ENCODE data around the gene ID4. TPM values are rescaled to one million over a fixed set of nuclear protein-coding genes. Genes with fewer than 3 reads are reported as not detected.
A peak's percentile ranks its signal among the peaks of the same experiment; 100 is the strongest.

Gene ID4
- total RNA-seq, 1 experiment from 2014 or later, result 0.10 TPM

DNA sequence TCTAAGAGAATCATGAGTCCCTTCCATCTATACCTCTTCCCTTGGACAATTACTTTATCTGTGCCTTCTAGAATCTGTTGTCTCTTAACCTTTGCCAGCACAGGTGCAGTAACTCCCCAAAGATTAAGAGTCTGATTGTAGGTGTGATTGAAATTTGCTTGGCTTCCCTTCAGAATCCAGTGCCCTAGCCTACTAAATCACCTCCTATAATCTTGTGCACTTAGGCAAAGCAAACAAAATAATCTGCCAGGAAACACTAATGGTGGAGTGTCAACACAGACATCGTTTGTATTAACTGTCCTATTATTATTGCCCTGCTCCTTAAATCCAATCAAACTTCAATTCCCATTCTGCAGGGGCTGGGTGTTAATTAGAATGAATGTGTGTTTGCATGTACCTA is 28.0 kb downstream of the ID4 start:
- Histone ChIP-seq H3K36me3 (ENCODE audit: control insufficient read depth, insufficient read depth, low read length) (no peaks in the 10 kb centered on the region), H3K4me3 (ENCODE audit: low read depth in 2 of 2, low read length in 2 of 2) (no peak overlapping the region), H3K9me3 (ENCODE audit: control insufficient read depth, insufficient read depth, low read depth, low read length) (no peaks in the 10 kb centered on the region), H3K27me3 (ENCODE audit: control insufficient read depth, insufficient read depth, low read length) (no peaks in the 10 kb centered on the region), H3K4me1 (ENCODE audit: control insufficient read depth, insufficient read depth, low read length) (peaks cover 20% of the 10 kb centered on the region), H3K27ac (ENCODE audit: low read length) (no peak overlapping the region)
- ATAC-seq, result no peak
- BruUV-seq (replicated peaks), result no TSS peak
- POLR2A ChIA-PET, result no interaction called here
- intact Hi-C loops (cut with micrococcal nuclease; ENCODE audit: unreplicated experiment), result loop anchor here (10.0 kb wide), 1 partner anchor 190 kb away; no protein-coding TSS in a partner anchor
- in situ Hi-C loops (cut with HindIII; ENCODE audit: low pct_unique_long_range_greater_than_20kb, low sequenced_read_pairs), result no loop called here
- no peak for DNase-seq (ENCODE audit: low read depth, low spot score)
- TF ChIP-seq REST (IDR thresholded peaks at IDR 0.05; ENCODE audit: insufficient read depth in 1 of 2, low read depth in 2 of 2, low read length in 1 of 2) (no peak), TCF7L2 (IDR thresholded peaks at IDR 0.05; ENCODE audit: low read depth, low read length) (peak; percentile 43; the same call in 1 of the 2 replicates)
- CTCF ChIA-PET, result no interaction called here

DNA sequence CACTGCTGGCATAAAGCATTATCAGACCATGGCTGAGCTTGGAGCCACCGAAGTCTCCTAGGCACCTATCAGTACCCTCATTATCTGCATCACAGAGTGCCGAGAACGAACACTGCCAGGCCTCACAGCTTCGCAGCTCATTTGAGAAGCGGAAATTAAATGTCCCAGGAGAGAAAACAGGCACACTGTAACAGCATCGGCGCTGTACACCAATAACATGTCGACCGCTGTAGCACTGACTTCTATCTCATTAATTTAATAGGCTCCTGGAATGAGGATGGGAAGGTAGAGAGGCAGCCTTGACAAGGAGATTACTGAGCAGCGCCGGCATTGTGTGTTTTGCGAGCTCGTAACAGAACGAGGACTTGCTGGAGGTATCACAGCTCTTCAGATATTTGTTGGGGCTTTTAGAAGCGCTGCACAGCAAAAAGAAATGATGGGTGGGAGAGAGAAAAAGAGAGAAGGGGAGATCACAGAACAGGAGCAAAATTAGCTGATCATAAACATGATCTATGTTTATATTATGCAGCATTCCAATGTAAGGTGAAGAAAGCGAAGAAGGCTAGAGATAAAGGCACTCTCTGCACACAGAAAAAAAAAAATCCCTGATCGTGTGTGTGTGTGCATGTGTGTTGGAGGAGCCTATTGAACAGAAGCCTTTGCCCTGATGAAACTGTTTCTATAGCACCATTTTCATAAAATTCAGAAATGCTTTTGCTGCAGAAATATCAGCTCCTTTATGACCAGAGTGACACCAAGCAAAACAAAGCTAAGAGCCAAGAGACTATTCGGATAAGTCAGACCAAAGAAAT is 29.2 kb downstream of the ID4 start:
- H3K4me3 ChIP-seq (ENCODE audit: low read depth in 2 of 2, low read length in 2 of 2), result no peak overlapping the region
- no peak for DNase-seq (ENCODE audit: low read depth, low spot score)
- no peaks in the 10 kb centered on the region for H3K27me3 ChIP-seq (ENCODE audit: control insufficient read depth, insufficient read depth, low read length)
- ChIA-PET CTCF (interaction anchor here (0.7 to 1.0 kb wide), 2 partner anchors 11 to 1270 kb away, joined by 3 read pairs; no protein-coding TSS in a partner anchor), POLR2A (no interaction called here)
- intact Hi-C loops (cut with micrococcal nuclease; ENCODE audit: unreplicated experiment) (loop anchor here (10.0 kb wide), 1 partner anchor 188 kb away; no protein-coding TSS in a partner anchor), in situ Hi-C loops (cut with HindIII; ENCODE audit: low pct_unique_long_range_greater_than_20kb, low sequenced_read_pairs) (no loop called here)
- ATAC-seq, result 0 out of 2 replicates have a peak, but pooled peaks have one; percentile 21
- peaks cover 20% of the 10 kb centered on the region for H3K4me1 ChIP-seq (ENCODE audit: control insufficient read depth, insufficient read depth, low read length)
- no TSS peak for BruUV-seq (replicated peaks)
- H3K36me3 ChIP-seq (ENCODE audit: control insufficient read depth, insufficient read depth, low read length), result no peaks in the 10 kb centered on the region
- peak overlapping the region; percentile 68 for H3K27ac ChIP-seq (ENCODE audit: low read length)
- no peaks in the 10 kb centered on the region for H3K9me3 ChIP-seq (ENCODE audit: control insufficient read depth, insufficient read depth, low read depth, low read length)
- TF ChIP-seq, protein P1, sequence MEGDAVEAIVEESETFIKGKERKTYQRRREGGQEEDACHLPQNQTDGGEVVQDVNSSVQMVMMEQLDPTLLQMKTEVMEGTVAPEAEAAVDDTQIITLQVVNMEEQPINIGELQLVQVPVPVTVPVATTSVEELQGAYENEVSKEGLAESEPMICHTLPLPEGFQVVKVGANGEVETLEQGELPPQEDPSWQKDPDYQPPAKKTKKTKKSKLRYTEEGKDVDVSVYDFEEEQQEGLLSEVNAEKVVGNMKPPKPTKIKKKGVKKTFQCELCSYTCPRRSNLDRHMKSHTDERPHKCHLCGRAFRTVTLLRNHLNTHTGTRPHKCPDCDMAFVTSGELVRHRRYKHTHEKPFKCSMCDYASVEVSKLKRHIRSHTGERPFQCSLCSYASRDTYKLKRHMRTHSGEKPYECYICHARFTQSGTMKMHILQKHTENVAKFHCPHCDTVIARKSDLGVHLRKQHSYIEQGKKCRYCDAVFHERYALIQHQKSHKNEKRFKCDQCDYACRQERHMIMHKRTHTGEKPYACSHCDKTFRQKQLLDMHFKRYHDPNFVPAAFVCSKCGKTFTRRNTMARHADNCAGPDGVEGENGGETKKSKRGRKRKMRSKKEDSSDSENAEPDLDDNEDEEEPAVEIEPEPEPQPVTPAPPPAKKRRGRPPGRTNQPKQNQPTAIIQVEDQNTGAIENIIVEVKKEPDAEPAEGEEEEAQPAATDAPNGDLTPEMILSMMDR (IDR thresholded peaks at IDR 0.05), result no peak
- TF ChIP-seq TCF7L2 (IDR thresholded peaks at IDR 0.05; ENCODE audit: low read depth, low read length) (0 out of 2 replicates have a peak, but pooled peaks have one; percentile 27), POLR2AphosphoS5 (IDR thresholded peaks at IDR 0.05; ENCODE audit: low read depth, low read length) (no peak), SIN3A (IDR thresholded peaks at IDR 0.05; ENCODE audit: borderline replicate concordance, insufficient read depth, low read depth, low read length) (no peak)

Measured in Panc1 (cell line).